ENCODE results near the gene FCSK. TPM values are rescaled to one million over a fixed set of nuclear protein-coding genes. Genes with fewer than 3 reads are reported as not detected.

FCSK gene
- total and polyA plus RNA-seq, 10 of the 15 experiments (the other 5 are each of a cell fraction or from before 2014, with no cell fraction given), result 0.60 to 17.6 (median 7.4) TPM

DNA sequence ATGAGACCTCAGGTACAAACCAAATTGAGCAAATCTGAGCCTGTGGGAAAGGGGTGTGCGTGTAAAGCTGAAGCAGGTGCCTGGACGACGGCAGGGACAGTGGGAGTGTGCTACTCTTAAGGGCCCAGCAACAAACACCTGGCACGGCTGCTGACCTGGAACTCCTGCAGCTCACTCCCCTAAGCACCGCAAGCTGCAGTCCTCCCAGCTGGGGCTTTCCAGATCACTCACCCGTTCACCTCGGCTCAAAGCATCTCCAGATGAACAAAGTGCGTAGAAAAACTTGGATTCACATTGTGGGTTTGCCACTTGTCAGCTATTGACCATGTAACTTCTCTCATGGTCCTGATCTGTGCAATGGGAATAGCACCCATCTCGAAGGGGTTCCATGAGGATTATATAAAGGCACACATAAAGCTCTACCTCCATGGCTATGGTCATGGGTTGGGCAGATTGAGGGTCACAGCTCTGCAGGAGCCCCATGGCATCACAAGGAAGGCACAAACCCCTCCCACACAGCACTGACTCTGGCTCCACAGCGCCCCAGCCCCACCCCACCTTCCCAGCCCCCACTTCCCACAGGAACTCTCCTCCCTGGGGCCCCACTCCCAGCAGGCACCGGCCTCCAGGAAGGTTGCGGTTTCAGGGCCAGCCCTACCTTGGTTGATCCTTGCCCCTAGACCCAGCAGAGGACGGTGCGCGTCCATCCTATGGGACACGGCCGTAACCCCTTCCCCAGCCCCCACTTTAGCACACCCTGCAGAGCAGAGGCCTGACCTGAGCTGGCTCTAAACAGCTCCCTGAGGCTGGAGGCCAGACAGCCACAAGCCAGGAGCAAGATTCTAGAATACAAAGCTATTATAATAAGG is 37.4 kb upstream of the FCSK start (continued):
- TF ChIP-seq, protein P1, sequence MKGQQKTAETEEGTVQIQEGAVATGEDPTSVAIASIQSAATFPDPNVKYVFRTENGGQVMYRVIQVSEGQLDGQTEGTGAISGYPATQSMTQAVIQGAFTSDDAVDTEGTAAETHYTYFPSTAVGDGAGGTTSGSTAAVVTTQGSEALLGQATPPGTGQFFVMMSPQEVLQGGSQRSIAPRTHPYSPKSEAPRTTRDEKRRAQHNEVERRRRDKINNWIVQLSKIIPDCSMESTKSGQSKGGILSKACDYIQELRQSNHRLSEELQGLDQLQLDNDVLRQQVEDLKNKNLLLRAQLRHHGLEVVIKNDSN (IDR thresholded peaks at IDR 0.05; ENCODE audit: borderline replicate concordance, extremely low read length, insufficient read depth, low read depth, low read length), result no peak
- TF ChIP-seq MEF2A (IDR thresholded peaks at IDR 0.05; ENCODE audit: insufficient read depth, low read depth, low read length) (0 out of 2 replicates have a peak, but pooled peaks have one; percentile 4), ZNF207 (IDR thresholded peaks at IDR 0.05; ENCODE audit: borderline replicate concordance) (no peak), SUZ12 (IDR thresholded peaks at IDR 0.05; ENCODE audit: unreplicated experiment) (no peak), FOS (IDR thresholded peaks at IDR 0.05; ENCODE audit: borderline replicate concordance, extremely low read depth, insufficient read length) (no peak), CBFB (IDR thresholded peaks at IDR 0.05; ENCODE audit: low read depth) (peak; percentile 39), TARDBP (IDR thresholded peaks at IDR 0.05; ENCODE audit: borderline replicate concordance) (no peak), IRF4 (IDR thresholded peaks at IDR 0.05; ENCODE audit: low read depth, low read length) (no peak)
- TF ChIP-seq, protein P2, sequence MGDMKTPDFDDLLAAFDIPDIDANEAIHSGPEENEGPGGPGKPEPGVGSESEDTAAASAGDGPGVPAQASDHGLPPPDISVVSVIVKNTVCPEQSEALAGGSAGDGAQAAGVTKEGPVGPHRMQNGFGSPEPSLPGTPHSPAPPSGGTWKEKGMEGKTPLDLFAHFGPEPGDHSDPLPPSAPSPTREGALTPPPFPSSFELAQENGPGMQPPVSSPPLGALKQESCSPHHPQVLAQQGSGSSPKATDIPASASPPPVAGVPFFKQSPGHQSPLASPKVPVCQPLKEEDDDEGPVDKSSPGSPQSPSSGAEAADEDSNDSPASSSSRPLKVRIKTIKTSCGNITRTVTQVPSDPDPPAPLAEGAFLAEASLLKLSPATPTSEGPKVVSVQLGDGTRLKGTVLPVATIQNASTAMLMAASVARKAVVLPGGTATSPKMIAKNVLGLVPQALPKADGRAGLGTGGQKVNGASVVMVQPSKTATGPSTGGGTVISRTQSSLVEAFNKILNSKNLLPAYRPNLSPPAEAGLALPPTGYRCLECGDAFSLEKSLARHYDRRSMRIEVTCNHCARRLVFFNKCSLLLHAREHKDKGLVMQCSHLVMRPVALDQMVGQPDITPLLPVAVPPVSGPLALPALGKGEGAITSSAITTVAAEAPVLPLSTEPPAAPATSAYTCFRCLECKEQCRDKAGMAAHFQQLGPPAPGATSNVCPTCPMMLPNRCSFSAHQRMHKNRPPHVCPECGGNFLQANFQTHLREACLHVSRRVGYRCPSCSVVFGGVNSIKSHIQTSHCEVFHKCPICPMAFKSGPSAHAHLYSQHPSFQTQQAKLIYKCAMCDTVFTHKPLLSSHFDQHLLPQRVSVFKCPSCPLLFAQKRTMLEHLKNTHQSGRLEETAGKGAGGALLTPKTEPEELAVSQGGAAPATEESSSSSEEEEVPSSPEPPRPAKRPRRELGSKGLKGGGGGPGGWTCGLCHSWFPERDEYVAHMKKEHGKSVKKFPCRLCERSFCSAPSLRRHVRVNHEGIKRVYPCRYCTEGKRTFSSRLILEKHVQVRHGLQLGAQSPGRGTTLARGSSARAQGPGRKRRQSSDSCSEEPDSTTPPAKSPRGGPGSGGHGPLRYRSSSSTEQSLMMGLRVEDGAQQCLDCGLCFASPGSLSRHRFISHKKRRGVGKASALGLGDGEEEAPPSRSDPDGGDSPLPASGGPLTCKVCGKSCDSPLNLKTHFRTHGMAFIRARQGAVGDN (IDR thresholded peaks at IDR 0.05), result no peak
- TF ChIP-seq, protein P3, sequence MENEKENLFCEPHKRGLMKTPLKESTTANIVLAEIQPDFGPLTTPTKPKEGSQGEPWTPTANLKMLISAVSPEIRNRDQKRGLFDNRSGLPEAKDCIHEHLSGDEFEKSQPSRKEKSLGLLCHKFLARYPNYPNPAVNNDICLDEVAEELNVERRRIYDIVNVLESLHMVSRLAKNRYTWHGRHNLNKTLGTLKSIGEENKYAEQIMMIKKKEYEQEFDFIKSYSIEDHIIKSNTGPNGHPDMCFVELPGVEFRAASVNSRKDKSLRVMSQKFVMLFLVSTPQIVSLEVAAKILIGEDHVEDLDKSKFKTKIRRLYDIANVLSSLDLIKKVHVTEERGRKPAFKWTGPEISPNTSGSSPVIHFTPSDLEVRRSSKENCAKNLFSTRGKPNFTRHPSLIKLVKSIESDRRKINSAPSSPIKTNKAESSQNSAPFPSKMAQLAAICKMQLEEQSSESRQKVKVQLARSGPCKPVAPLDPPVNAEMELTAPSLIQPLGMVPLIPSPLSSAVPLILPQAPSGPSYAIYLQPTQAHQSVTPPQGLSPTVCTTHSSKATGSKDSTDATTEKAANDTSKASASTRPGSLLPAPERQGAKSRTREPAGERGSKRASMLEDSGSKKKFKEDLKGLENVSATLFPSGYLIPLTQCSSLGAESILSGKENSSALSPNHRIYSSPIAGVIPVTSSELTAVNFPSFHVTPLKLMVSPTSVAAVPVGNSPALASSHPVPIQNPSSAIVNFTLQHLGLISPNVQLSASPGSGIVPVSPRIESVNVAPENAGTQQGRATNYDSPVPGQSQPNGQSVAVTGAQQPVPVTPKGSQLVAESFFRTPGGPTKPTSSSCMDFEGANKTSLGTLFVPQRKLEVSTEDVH (IDR thresholded peaks at IDR 0.05; ENCODE audit: low read depth, partially characterized antibody), result no peak
- TF ChIP-seq, protein P4, sequence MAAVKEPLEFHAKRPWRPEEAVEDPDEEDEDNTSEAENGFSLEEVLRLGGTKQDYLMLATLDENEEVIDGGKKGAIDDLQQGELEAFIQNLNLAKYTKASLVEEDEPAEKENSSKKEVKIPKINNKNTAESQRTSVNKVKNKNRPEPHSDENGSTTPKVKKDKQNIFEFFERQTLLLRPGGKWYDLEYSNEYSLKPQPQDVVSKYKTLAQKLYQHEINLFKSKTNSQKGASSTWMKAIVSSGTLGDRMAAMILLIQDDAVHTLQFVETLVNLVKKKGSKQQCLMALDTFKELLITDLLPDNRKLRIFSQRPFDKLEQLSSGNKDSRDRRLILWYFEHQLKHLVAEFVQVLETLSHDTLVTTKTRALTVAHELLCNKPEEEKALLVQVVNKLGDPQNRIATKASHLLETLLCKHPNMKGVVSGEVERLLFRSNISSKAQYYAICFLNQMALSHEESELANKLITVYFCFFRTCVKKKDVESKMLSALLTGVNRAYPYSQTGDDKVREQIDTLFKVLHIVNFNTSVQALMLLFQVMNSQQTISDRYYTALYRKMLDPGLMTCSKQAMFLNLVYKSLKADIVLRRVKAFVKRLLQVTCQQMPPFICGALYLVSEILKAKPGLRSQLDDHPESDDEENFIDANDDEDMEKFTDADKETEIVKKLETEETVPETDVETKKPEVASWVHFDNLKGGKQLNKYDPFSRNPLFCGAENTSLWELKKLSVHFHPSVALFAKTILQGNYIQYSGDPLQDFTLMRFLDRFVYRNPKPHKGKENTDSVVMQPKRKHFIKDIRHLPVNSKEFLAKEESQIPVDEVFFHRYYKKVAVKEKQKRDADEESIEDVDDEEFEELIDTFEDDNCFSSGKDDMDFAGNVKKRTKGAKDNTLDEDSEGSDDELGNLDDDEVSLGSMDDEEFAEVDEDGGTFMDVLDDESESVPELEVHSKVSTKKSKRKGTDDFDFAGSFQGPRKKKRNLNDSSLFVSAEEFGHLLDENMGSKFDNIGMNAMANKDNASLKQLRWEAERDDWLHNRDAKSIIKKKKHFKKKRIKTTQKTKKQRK (IDR thresholded peaks at IDR 0.05; ENCODE audit: low read depth, low read length), result no peak
- TF ChIP-seq, protein P5, sequence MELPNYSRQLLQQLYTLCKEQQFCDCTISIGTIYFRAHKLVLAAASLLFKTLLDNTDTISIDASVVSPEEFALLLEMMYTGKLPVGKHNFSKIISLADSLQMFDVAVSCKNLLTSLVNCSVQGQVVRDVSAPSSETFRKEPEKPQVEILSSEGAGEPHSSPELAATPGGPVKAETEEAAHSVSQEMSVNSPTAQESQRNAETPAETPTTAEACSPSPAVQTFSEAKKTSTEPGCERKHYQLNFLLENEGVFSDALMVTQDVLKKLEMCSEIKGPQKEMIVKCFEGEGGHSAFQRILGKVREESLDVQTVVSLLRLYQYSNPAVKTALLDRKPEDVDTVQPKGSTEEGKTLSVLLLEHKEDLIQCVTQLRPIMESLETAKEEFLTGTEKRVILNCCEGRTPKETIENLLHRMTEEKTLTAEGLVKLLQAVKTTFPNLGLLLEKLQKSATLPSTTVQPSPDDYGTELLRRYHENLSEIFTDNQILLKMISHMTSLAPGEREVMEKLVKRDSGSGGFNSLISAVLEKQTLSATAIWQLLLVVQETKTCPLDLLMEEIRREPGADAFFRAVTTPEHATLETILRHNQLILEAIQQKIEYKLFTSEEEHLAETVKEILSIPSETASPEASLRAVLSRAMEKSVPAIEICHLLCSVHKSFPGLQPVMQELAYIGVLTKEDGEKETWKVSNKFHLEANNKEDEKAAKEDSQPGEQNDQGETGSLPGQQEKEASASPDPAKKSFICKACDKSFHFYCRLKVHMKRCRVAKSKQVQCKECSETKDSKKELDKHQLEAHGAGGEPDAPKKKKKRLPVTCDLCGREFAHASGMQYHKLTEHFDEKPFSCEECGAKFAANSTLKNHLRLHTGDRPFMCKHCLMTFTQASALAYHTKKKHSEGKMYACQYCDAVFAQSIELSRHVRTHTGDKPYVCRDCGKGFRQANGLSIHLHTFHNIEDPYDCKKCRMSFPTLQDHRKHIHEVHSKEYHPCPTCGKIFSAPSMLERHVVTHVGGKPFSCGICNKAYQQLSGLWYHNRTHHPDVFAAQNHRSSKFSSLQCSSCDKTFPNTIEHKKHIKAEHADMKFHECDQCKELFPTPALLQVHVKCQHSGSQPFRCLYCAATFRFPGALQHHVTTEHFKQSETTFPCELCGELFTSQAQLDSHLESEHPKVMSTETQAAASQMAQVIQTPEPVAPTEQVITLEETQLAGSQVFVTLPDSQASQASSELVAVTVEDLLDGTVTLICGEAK (IDR thresholded peaks at IDR 0.05; ENCODE audit: borderline replicate concordance), result no peak
